CD4-positive, CD25-positive, alpha-beta regulatory T cell (primary cell): ENCODE measurements around the gene AGTPBP1. TPM values are rescaled to one million over a fixed set of nuclear protein-coding genes. Genes with fewer than 3 reads are reported as not detected.

Experiments used
- ATAC-seq, 2 donors: fragments of 150-1000 bp; cut with Tn5 transposase; one replicate each; pipeline ENCODE4 v1.10.0; 2021; ENCODE audit warnings: low read depth in 2 of 2, moderate number of reproducible peaks in 2 of 2, moderate library complexity in 1 of 2
- DNase-seq, 3 donors: peaks; one replicate each; pipeline versions ENCODE4 v3.0.0 to v3.0.0-alpha.2; 2012 to 2022; ENCODE audit warnings: mixed read lengths in 1 of 3
- H3K27ac ChIP-seq: one replicate; pipeline ENCODE4 v1.7.0; 2013; ENCODE audit warnings: mild to moderate bottlenecking, low read length; ENCODE audit not compliant: insufficient read depth, poor library complexity, severe bottlenecking
- H3K27me3 ChIP-seq: one replicate; pipeline ENCODE4 v1.7.0; 2013; ENCODE audit warnings: low read length; ENCODE audit not compliant: control insufficient read depth, insufficient read depth
- H3K36me3 ChIP-seq: one replicate; pipeline ENCODE4 v1.7.0; 2013; ENCODE audit warnings: mild to moderate bottlenecking, low read length, moderate library complexity; ENCODE audit not compliant: control insufficient read depth, insufficient read depth
- H3K4me1 ChIP-seq: 2 replicates; pipeline ENCODE4 v1.7.0; 2013; ENCODE audit warnings: mild to moderate bottlenecking, low read length; ENCODE audit not compliant: insufficient read depth, control insufficient read depth, poor library complexity, severe bottlenecking
- H3K4me3 ChIP-seq: one replicate; pipeline ENCODE4 v1.7.0; 2013; ENCODE audit warnings: low read depth, mild to moderate bottlenecking, low read length, moderate library complexity
- H3K9me3 ChIP-seq, 2 experiments: 1 replicate in 1 of 2; 2 replicates in 1 of 2; pipeline ENCODE4 v1.7.0; 2013; ENCODE audit warnings: low read length in 2 of 2, mild to moderate bottlenecking in 1 of 2, moderate library complexity in 1 of 2; ENCODE audit not compliant: control insufficient read depth in 2 of 2
- H3K27ac Mint-ChIP-seq, 3 donors: one replicate each; pipeline ENCODE4 v1.8.0; 2020 to 2022; ENCODE audit warnings: mild to moderate bottlenecking in 3 of 3, mixed read lengths in 3 of 3, moderate library complexity in 2 of 3
- H3K27me3 Mint-ChIP-seq: one replicate; pipeline ENCODE4 v1.8.0; 2022; ENCODE audit warnings: mild to moderate bottlenecking, mixed read lengths
- H3K36me3 Mint-ChIP-seq: one replicate; pipeline ENCODE4 v1.8.0; 2020; ENCODE audit warnings: mixed read lengths
- H3K4me1 Mint-ChIP-seq, 4 donors: one replicate each; pipeline ENCODE4 v1.8.0; 2020 to 2022; ENCODE audit warnings: mixed read lengths in 4 of 4, mild to moderate bottlenecking in 1 of 4
- H3K4me3 Mint-ChIP-seq, 4 donors: one replicate each; pipeline ENCODE4 v1.8.0; 2020 to 2022; ENCODE audit warnings: mild to moderate bottlenecking in 4 of 4, mixed read lengths in 4 of 4, moderate library complexity in 3 of 4
- H3K9me3 Mint-ChIP-seq, 7 donors: one replicate each; pipeline ENCODE4 v1.8.0; 2020 to 2022; ENCODE audit warnings: mixed read lengths in 7 of 7, mild to moderate bottlenecking in 3 of 7, moderate library complexity in 2 of 7
- polyA plus RNA-seq, 4 donors: library from polyadenylated mRNA; unstranded; fragments of 300-500 nt; fragmentation: Illumina TruSeq; gene quantifications; one replicate each; pipeline ENCODE4 v1.2.3, GENCODE V29; 2021
- total RNA-seq: library from RNA; stranded (reverse); gene quantifications from one replicate; pipeline ENCODE4 v1.2.3, GENCODE V29; 2022

The AGTPBP1 gene
- total and polyA plus RNA-seq, 5 donors from 2014 or later = 21.1 to 55.6 (median 23.4) TPM

- Histone ChIP-seq H3K36me3 (no peaks in the 10 kb centered on the region), H3K27me3 (peaks cover 19% of the 10 kb centered on the region), H3K27ac (no peak overlapping the region), H3K4me1 (peaks cover 6% of the 10 kb centered on the region), H3K9me3 (no peaks in the 10 kb centered on the region), H3K4me3 (no peak overlapping the region)
- ATAC-seq = no peak
- Mint-ChIP-seq H3K36me3 (no peaks in the 10 kb centered on the region), H3K4me1 (peaks cover 0 to 10% (median 1%) of the 10 kb centered on the region in 4 donors), H3K27ac (no peak overlapping the region), H3K27me3 (peaks cover 36% of the 10 kb centered on the region), H3K4me3 (no peak overlapping the region), H3K9me3 (no peaks in the 10 kb centered on the region)
- no peak for DNase-seq
Measured at GRCh38 chr9:85523202-85523601, 218.6 kb downstream of the AGTPBP1 start.

- Mint-ChIP-seq H3K4me3 (peak overlapping the region in 2 of 4 donors; percentile 52 to 70), H3K4me1 (peaks cover 0 to 10% (median 1%) of the 10 kb centered on the region in 4 donors), H3K9me3 (no peaks in the 10 kb centered on the region), H3K36me3 (no peaks in the 10 kb centered on the region), H3K27ac (no peak overlapping the region), H3K27me3 (peaks cover 36% of the 10 kb centered on the region)
- H3K4me1 ChIP-seq = peaks cover 6% of the 10 kb centered on the region
- peak in 1 of 2 donors; percentile 28 for ATAC-seq
- H3K4me3 ChIP-seq = no peak overlapping the region
- H3K27ac ChIP-seq = no peak overlapping the region
- no peaks in the 10 kb centered on the region for H3K36me3 ChIP-seq
- no peaks in the 10 kb centered on the region for H3K9me3 ChIP-seq
- peak in 1 of 3 donors; percentile 37 for DNase-seq
- peaks cover 19% of the 10 kb centered on the region for H3K27me3 ChIP-seq
Measured at GRCh38 chr9:85522459-85523092, 219.2 kb downstream of the AGTPBP1 start.

GRCh38 chr9:85521371-85522197 is 220.2 kb downstream of the AGTPBP1 start:
- Histone ChIP-seq H3K4me1 (peaks cover 6% of the 10 kb centered on the region), H3K9me3 (no peaks in the 10 kb centered on the region), H3K27me3 (peaks cover 19% of the 10 kb centered on the region), H3K27ac (no peak overlapping the region), H3K36me3 (no peaks in the 10 kb centered on the region), H3K4me3 (no peak overlapping the region)
- H3K27me3 Mint-ChIP-seq = peaks cover 36% of the 10 kb centered on the region
- H3K4me3 Mint-ChIP-seq = no peak overlapping the region
- H3K27ac Mint-ChIP-seq = no peak overlapping the region
- no peaks in the 10 kb centered on the region for H3K36me3 Mint-ChIP-seq
- DNase-seq (no peak), ATAC-seq (no peak)
- no peaks in the 10 kb centered on the region for H3K9me3 Mint-ChIP-seq
- peaks cover 0 to 10% (median 1%) of the 10 kb centered on the region in 4 donors for H3K4me1 Mint-ChIP-seq

- Histone ChIP-seq H3K9me3 (no peaks in the 10 kb centered on the region), H3K27me3 (peaks cover 3% of the 10 kb centered on the region), H3K36me3 (no peaks in the 10 kb centered on the region), H3K27ac (no peak overlapping the region), H3K4me1 (no peaks in the 10 kb centered on the region), H3K4me3 (no peak overlapping the region)
- Mint-ChIP-seq H3K9me3 (no peaks in the 10 kb centered on the region), H3K27me3 (peaks cover 10% of the 10 kb centered on the region), H3K27ac (no peak overlapping the region), H3K36me3 (no peaks in the 10 kb centered on the region), H3K4me1 (peaks cover 0 to 2% (median 0%) of the 10 kb centered on the region in 4 donors), H3K4me3 (no peak overlapping the region)
- no peak for DNase-seq
- no peak for ATAC-seq
Measured at GRCh38 chr9:85516976-85517637, 224.6 kb downstream of the AGTPBP1 start.

GRCh38 chr9:85516455-85516854 is 225.3 kb downstream of the AGTPBP1 start:
- H3K27me3 Mint-ChIP-seq = peaks cover 8% of the 10 kb centered on the region
- no peaks in the 10 kb centered on the region for H3K4me1 Mint-ChIP-seq
- no peak overlapping the region for H3K4me3 Mint-ChIP-seq
- ATAC-seq (no peak), DNase-seq (no peak)
- Histone ChIP-seq H3K4me1 (no peaks in the 10 kb centered on the region), H3K27ac (no peak overlapping the region), H3K4me3 (no peak overlapping the region), H3K27me3 (no peaks in the 10 kb centered on the region), H3K36me3 (no peaks in the 10 kb centered on the region), H3K9me3 (no peaks in the 10 kb centered on the region)
- no peaks in the 10 kb centered on the region for H3K36me3 Mint-ChIP-seq
- H3K9me3 Mint-ChIP-seq = no peaks in the 10 kb centered on the region
- no peak overlapping the region for H3K27ac Mint-ChIP-seq

GRCh38 chr9:85515021-85515420 is 226.7 kb downstream of the AGTPBP1 start:
- H3K9me3 Mint-ChIP-seq = no peaks in the 10 kb centered on the region
- no peak for ATAC-seq

GRCh38 chr9:85514256-85514655 is 227.5 kb downstream of the AGTPBP1 start:
- Histone ChIP-seq H3K36me3 (no peaks in the 10 kb centered on the region), H3K27ac (no peak overlapping the region), H3K4me1 (no peaks in the 10 kb centered on the region), H3K9me3 (no peaks in the 10 kb centered on the region), H3K27me3 (no peaks in the 10 kb centered on the region), H3K4me3 (no peak overlapping the region)
- DNase-seq = no peak
- no peaks in the 10 kb centered on the region for H3K9me3 Mint-ChIP-seq
- ATAC-seq = no peak
- H3K36me3 Mint-ChIP-seq = no peaks in the 10 kb centered on the region
- no peaks in the 10 kb centered on the region for H3K27me3 Mint-ChIP-seq
- no peak overlapping the region for H3K27ac Mint-ChIP-seq
- no peaks in the 10 kb centered on the region for H3K4me1 Mint-ChIP-seq
- H3K4me3 Mint-ChIP-seq = no peak overlapping the region

More at GRCh38 chr9:85515021-85515420, 226.7 kb downstream of the AGTPBP1 start:
- Histone ChIP-seq H3K27me3 (no peaks in the 10 kb centered on the region), H3K9me3 (no peaks in the 10 kb centered on the region), H3K4me1 (no peaks in the 10 kb centered on the region), H3K4me3 (no peak overlapping the region), H3K27ac (no peak overlapping the region), H3K36me3 (no peaks in the 10 kb centered on the region)
- H3K36me3 Mint-ChIP-seq = no peaks in the 10 kb centered on the region
- H3K4me1 Mint-ChIP-seq = no peaks in the 10 kb centered on the region
- DNase-seq = no peak
- H3K27me3 Mint-ChIP-seq = no peaks in the 10 kb centered on the region
- H3K27ac Mint-ChIP-seq = no peak overlapping the region
- no peak overlapping the region for H3K4me3 Mint-ChIP-seq
